ENCODE measurements around the gene ARHGEF12. TPM values are rescaled to one million over a fixed set of nuclear protein-coding genes. Genes with fewer than 3 reads are reported as not detected.

The ARHGEF12 gene
- polyA plus RNA-seq, 3 donors: 0.25 to 0.87 (median 0.27) TPM

- intact Hi-C loops (cut with micrococcal nuclease): no loop called here
- Histone ChIP-seq H3K9me3 (replicated peaks in 1 of 2; ENCODE audit: control insufficient read depth in 1 of 2, insufficient read depth in 1 of 2, low read length in 2 of 2) (no peaks in the 10 kb centered on the region), H3K4me1 (ENCODE audit: control insufficient read depth in 1 of 2, insufficient read depth in 2 of 2, low read length in 2 of 2) (no peaks in the 10 kb centered on the region), H3K79me2 (ENCODE audit: insufficient read depth, low read length) (no peaks in the 10 kb centered on the region), H3K4me2 (replicated peaks; ENCODE audit: extremely low read depth, low read length, poor library complexity, severe bottlenecking) (no peak overlapping the region), H3K36me3 (replicated peaks in 1 of 2; ENCODE audit: control insufficient read depth in 1 of 2, insufficient read depth in 2 of 2, low read length in 2 of 2) (no peaks in the 10 kb centered on the region), H3K4me3 (replicated peaks in 1 of 3; ENCODE audit: low read depth in 2 of 3, low read length in 3 of 3) (no peak overlapping the region), H3K27me3 (ENCODE audit: control insufficient read depth in 2 of 2, insufficient read depth in 2 of 2, low read length in 2 of 2) (peaks cover 8 to 27% of the 10 kb centered on the region in 2 donors), H3K27ac (ENCODE audit: low read depth in 1 of 2, low read length in 2 of 2) (no peak overlapping the region), H3K9ac (ENCODE audit: insufficient read depth, low read length, poor library complexity, severe bottlenecking) (no peak overlapping the region), H2AFZ (ENCODE audit: insufficient read depth, low read depth, low read length, poor library complexity, severe bottlenecking) (no peak overlapping the region), H4K20me1 (ENCODE audit: insufficient read depth, low read length) (no peaks in the 10 kb centered on the region)
- no peak overlapping the region for H3K4me3 Mint-ChIP-seq
- H3K4me1 Mint-ChIP-seq: no peaks in the 10 kb centered on the region
- H3K9me3 Mint-ChIP-seq: no peaks in the 10 kb centered on the region
- H3K27ac Mint-ChIP-seq: no peak overlapping the region
- H3K36me3 Mint-ChIP-seq: no peaks in the 10 kb centered on the region
- peaks cover 14 to 33% (median 15%) of the 10 kb centered on the region in 3 donors for H3K27me3 Mint-ChIP-seq (ENCODE audit: low read depth in 3 of 3)
- no peak for TF ChIP-seq CTCF (IDR thresholded peaks at IDR 0.05)
- DNase-seq: no peak
Observed at GRCh38 chr11:120413480-120413879, 77.3 kb downstream of the ARHGEF12 start.

- no peaks in the 10 kb centered on the region for H3K4me1 ChIP-seq (ENCODE audit: control insufficient read depth in 1 of 2, insufficient read depth in 2 of 2, low read length in 2 of 2)
- H3K36me3 ChIP-seq (replicated peaks in 1 of 2; ENCODE audit: control insufficient read depth in 1 of 2, insufficient read depth in 2 of 2, low read length in 2 of 2): no peaks in the 10 kb centered on the region
- no peak for TF ChIP-seq CTCF (IDR thresholded peaks at IDR 0.05)
- no peaks in the 10 kb centered on the region for H3K79me2 ChIP-seq (ENCODE audit: insufficient read depth, low read length)
- no peak overlapping the region for H2AFZ ChIP-seq (ENCODE audit: insufficient read depth, low read depth, low read length, poor library complexity, severe bottlenecking)
- peaks cover 4 to 7% of the 10 kb centered on the region in 2 donors for H3K27me3 ChIP-seq (ENCODE audit: control insufficient read depth in 2 of 2, insufficient read depth in 2 of 2, low read length in 2 of 2)
- intact Hi-C loops (cut with micrococcal nuclease): no loop called here
- WGBS (ENCODE audit: insufficient coverage): no CpG with 5 or more reads among the region's 4 CpGs
- no peak overlapping the region for H3K9ac ChIP-seq (ENCODE audit: insufficient read depth, low read length, poor library complexity, severe bottlenecking)
- Mint-ChIP-seq H3K9me3 (no peaks in the 10 kb centered on the region), H3K27ac (no peak overlapping the region), H3K27me3 (ENCODE audit: low read depth in 3 of 3) (peaks cover 4 to 16% (median 9%) of the 10 kb centered on the region in 3 donors), H3K4me1 (peaks cover 4% of the 10 kb centered on the region), H3K36me3 (no peaks in the 10 kb centered on the region), H3K4me3 (no peak overlapping the region)
- H3K9me3 ChIP-seq (replicated peaks in 1 of 2; ENCODE audit: control insufficient read depth in 1 of 2, insufficient read depth in 1 of 2, low read length in 2 of 2): no peaks in the 10 kb centered on the region
- H3K27ac ChIP-seq (ENCODE audit: low read depth in 1 of 2, low read length in 2 of 2): no peak overlapping the region
- H3K4me2 ChIP-seq (replicated peaks; ENCODE audit: extremely low read depth, low read length, poor library complexity, severe bottlenecking): no peak overlapping the region
- H3K4me3 ChIP-seq (replicated peaks in 1 of 3; ENCODE audit: low read depth in 2 of 3, low read length in 3 of 3): no peak overlapping the region
- DNase-seq: no peak
- no peaks in the 10 kb centered on the region for H4K20me1 ChIP-seq (ENCODE audit: insufficient read depth, low read length)
Observed at GRCh38 chr11:120420572-120420971, 84.4 kb downstream of the ARHGEF12 start.
